ENCODE measurements around the gene RNPEP. TPM values are rescaled to one million over a fixed set of nuclear protein-coding genes. Genes with fewer than 3 reads are reported as not detected.

Gene RNPEP
- total and polyA plus RNA-seq, 2 of the 13 experiments (the other 11 are each of a cell fraction or from before 2014, with no cell fraction given), result 20.6 to 38.4 TPM

- TF ChIP-seq DMTF1 (CRISPR knock-in tag; IDR thresholded peaks at IDR 0.05), result no peak
- peak; percentile 76; the same call in 1 of the 2 replicates for TF ChIP-seq REPIN1 (CRISPR knock-in tag; IDR thresholded peaks at IDR 0.05; ENCODE audit: borderline replicate concordance, low read depth)
- no peak for TF ChIP-seq ZNF510 (CRISPR knock-in tag; IDR thresholded peaks at IDR 0.05; ENCODE audit: low read depth)
- TF ChIP-seq TOPORS (CRISPR knock-in tag; IDR thresholded peaks at IDR 0.05), result no peak
- TF ChIP-seq ZNF282 (IDR thresholded peaks at IDR 0.05; ENCODE audit: partially characterized antibody), result no peak
- TF ChIP-seq ARID2 (CRISPR knock-in tag; IDR thresholded peaks at IDR 0.05; ENCODE audit: borderline replicate concordance), result peak; percentile 63; the same call in 1 of the 2 replicates
- TF ChIP-seq ZNF160 (CRISPR knock-in tag; IDR thresholded peaks at IDR 0.05), result peak; percentile 71
- TF ChIP-seq ZNF337 (CRISPR knock-in tag; IDR thresholded peaks at IDR 0.05; ENCODE audit: borderline replicate concordance, low read depth), result no peak
- no peak for TF ChIP-seq ZBTB1 (CRISPR knock-in tag; IDR thresholded peaks at IDR 0.05; ENCODE audit: borderline replicate concordance)
- peak; percentile 93 for TF ChIP-seq KAT8 (CRISPR knock-in tag; IDR thresholded peaks at IDR 0.05)
- TF ChIP-seq ZNF367 (CRISPR knock-in tag; IDR thresholded peaks at IDR 0.05; ENCODE audit: borderline replicate concordance), result no peak
- 0 out of 2 replicates have a peak, but pooled peaks have one; percentile 63 for TF ChIP-seq ZBTB20 (CRISPR knock-in tag; IDR thresholded peaks at IDR 0.05; ENCODE audit: borderline replicate concordance, low read depth)
- TF ChIP-seq ZBTB21 (CRISPR knock-in tag; IDR thresholded peaks at IDR 0.05), result no peak
- TF ChIP-seq PCBP1 (IDR thresholded peaks at IDR 0.05; ENCODE audit: borderline replicate concordance, low read depth, low read length), result peak; percentile 83; the same call in 1 of the 2 replicates
- TF ChIP-seq BCLAF1 (IDR thresholded peaks at IDR 0.05), result no peak
- TF ChIP-seq ZNF629 (CRISPR knock-in tag; conservative IDR thresholded peaks at IDR 0.05), result no peak
- TF ChIP-seq ZFP1 (CRISPR knock-in tag; IDR thresholded peaks at IDR 0.05), result no peak
- TF ChIP-seq ZNF75D (CRISPR knock-in tag; IDR thresholded peaks at IDR 0.05; ENCODE audit: borderline replicate concordance), result no peak
- TF ChIP-seq TBL1XR1 (IDR thresholded peaks at IDR 0.05; ENCODE audit: borderline replicate concordance, low read length, partially characterized antibody), result no peak
- TF ChIP-seq ARID4A (CRISPR knock-in tag; IDR thresholded peaks at IDR 0.05; ENCODE audit: borderline replicate concordance), result peak; percentile 92
Observed at GRCh38 chr1:201955009-201955728, 27.3 kb upstream of the RNPEP start, which contains the start of gene TIMM17A (continued).

Measured in HepG2 (cell line).